ENCODE measurements around the gene REV1.
A peak's percentile ranks its signal among the peaks of the same experiment; 100 is the strongest.

Gene REV1

GRCh38 chr2:99489761-99490622 is at the start of gene REV1:
TSS of gene REV1 (minus strand) at chr2:99490017. CDS start at chr2:99464975, 25,042 bp downstream.
- H3K27ac ChIP-seq (ENCODE audit: low read length): peak within 1 kb of the TSS; percentile 80
- H3K4me3 ChIP-seq (ENCODE audit: low read length in 2 of 2): peak within 1 kb of the TSS; percentile 79 to 92
- H3K9ac ChIP-seq (ENCODE audit: low read length in 2 of 2): peak within 1 kb of the TSS; percentile 86 to 87
- H3K36me3 ChIP-seq (ENCODE audit: control insufficient read depth in 2 of 2, insufficient read depth in 2 of 2, low read length in 2 of 2): no peaks in the 10 kb centered on the region
- H3K4me1 ChIP-seq (ENCODE audit: control insufficient read depth, insufficient read depth, low read length): peaks cover 16% of the 10 kb centered on the region
- no peaks in the 10 kb centered on the region for H3K27me3 ChIP-seq (ENCODE audit: control insufficient read depth in 1 of 2, insufficient read depth in 2 of 2, low read length in 2 of 2)
- H3K9me3 ChIP-seq (ENCODE audit: control insufficient read depth in 2 of 2, low read length in 2 of 2): no peaks in the 10 kb centered on the region

DNA sequence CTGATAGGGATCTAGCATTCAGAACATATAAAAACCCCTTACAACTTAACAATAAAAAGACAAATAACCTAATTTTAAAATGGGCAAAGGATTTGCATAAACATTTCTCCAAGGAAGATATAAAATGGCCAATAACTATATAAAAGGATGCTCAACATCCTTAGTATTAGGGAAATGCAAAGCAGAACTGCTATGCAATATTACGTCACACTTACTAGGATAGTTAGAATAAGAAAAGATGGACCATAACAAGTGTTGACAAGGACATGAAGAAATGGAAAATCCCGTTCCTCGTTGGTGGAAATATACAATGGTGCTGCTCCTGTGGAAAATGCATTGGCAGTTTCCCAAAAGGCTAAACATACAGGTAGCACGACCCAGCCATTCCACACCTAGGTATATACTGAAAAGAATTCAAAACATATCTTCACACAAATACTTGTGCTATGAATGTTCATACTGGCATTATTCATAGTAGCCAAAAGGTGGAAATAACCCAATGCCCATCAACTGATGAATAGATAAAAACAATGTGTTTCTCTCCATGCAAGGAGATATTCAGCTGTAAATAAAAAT is 48.2 kb upstream of the REV1 start:
- no peak overlapping the region for H3K27ac ChIP-seq (ENCODE audit: low read length)
- no peaks in the 10 kb centered on the region for H3K36me3 ChIP-seq (ENCODE audit: control insufficient read depth in 2 of 2, insufficient read depth in 2 of 2, low read length in 2 of 2)
- H3K4me3 ChIP-seq (ENCODE audit: low read length in 2 of 2): no peak overlapping the region
- H3K4me1 ChIP-seq (ENCODE audit: control insufficient read depth, insufficient read depth, low read length): peaks cover 4% of the 10 kb centered on the region
- no peaks in the 10 kb centered on the region for H3K9me3 ChIP-seq (ENCODE audit: control insufficient read depth in 2 of 2, low read length in 2 of 2)
- no peak overlapping the region for H3K9ac ChIP-seq (ENCODE audit: low read length in 2 of 2)
- no peaks in the 10 kb centered on the region for H3K27me3 ChIP-seq (ENCODE audit: control insufficient read depth in 1 of 2, insufficient read depth in 2 of 2, low read length in 2 of 2)

GRCh38 chr2:99524056-99524455 is 34.2 kb upstream of the REV1 start:
- Histone ChIP-seq H3K4me3 (ENCODE audit: low read length in 2 of 2) (no peak overlapping the region), H3K27me3 (ENCODE audit: control insufficient read depth in 1 of 2, insufficient read depth in 2 of 2, low read length in 2 of 2) (no peaks in the 10 kb centered on the region), H3K9ac (ENCODE audit: low read length in 2 of 2) (no peak overlapping the region), H3K27ac (ENCODE audit: low read length) (no peak overlapping the region), H3K36me3 (ENCODE audit: control insufficient read depth in 2 of 2, insufficient read depth in 2 of 2, low read length in 2 of 2) (no peaks in the 10 kb centered on the region), H3K9me3 (ENCODE audit: control insufficient read depth in 2 of 2, low read length in 2 of 2) (no peaks in the 10 kb centered on the region), H3K4me1 (ENCODE audit: control insufficient read depth, insufficient read depth, low read length) (no peaks in the 10 kb centered on the region)

- Histone ChIP-seq H3K27ac (ENCODE audit: low read length) (no peak overlapping the region), H3K4me1 (ENCODE audit: control insufficient read depth, insufficient read depth, low read length) (no peaks in the 10 kb centered on the region), H3K4me3 (ENCODE audit: low read length in 2 of 2) (no peak overlapping the region), H3K9ac (ENCODE audit: low read length in 2 of 2) (no peak overlapping the region), H3K9me3 (ENCODE audit: control insufficient read depth in 2 of 2, low read length in 2 of 2) (no peaks in the 10 kb centered on the region), H3K27me3 (ENCODE audit: control insufficient read depth in 1 of 2, insufficient read depth in 2 of 2, low read length in 2 of 2) (no peaks in the 10 kb centered on the region), H3K36me3 (ENCODE audit: control insufficient read depth in 2 of 2, insufficient read depth in 2 of 2, low read length in 2 of 2) (no peaks in the 10 kb centered on the region)
Measured at GRCh38 chr2:99522157-99522556, 32.3 kb upstream of the REV1 start.

GRCh38 chr2:99520813-99521212 is 31.0 kb upstream of the REV1 start:
- Histone ChIP-seq H3K4me3 (ENCODE audit: low read length in 2 of 2) (no peak overlapping the region), H3K9me3 (ENCODE audit: control insufficient read depth in 2 of 2, low read length in 2 of 2) (no peaks in the 10 kb centered on the region), H3K9ac (ENCODE audit: low read length in 2 of 2) (no peak overlapping the region), H3K27me3 (ENCODE audit: control insufficient read depth in 1 of 2, insufficient read depth in 2 of 2, low read length in 2 of 2) (no peaks in the 10 kb centered on the region), H3K4me1 (ENCODE audit: control insufficient read depth, insufficient read depth, low read length) (no peaks in the 10 kb centered on the region), H3K36me3 (ENCODE audit: control insufficient read depth in 2 of 2, insufficient read depth in 2 of 2, low read length in 2 of 2) (no peaks in the 10 kb centered on the region), H3K27ac (ENCODE audit: low read length) (no peak overlapping the region)

GRCh38 chr2:99520195-99520594 is 30.4 kb upstream of the REV1 start:
- H3K4me3 ChIP-seq (ENCODE audit: low read length in 2 of 2): no peak overlapping the region
- H3K36me3 ChIP-seq (ENCODE audit: control insufficient read depth in 2 of 2, insufficient read depth in 2 of 2, low read length in 2 of 2): no peaks in the 10 kb centered on the region
- H3K4me1 ChIP-seq (ENCODE audit: control insufficient read depth, insufficient read depth, low read length): no peaks in the 10 kb centered on the region
- H3K9ac ChIP-seq (ENCODE audit: low read length in 2 of 2): no peak overlapping the region
- no peaks in the 10 kb centered on the region for H3K9me3 ChIP-seq (ENCODE audit: control insufficient read depth in 2 of 2, low read length in 2 of 2)
- H3K27me3 ChIP-seq (ENCODE audit: control insufficient read depth in 1 of 2, insufficient read depth in 2 of 2, low read length in 2 of 2): no peaks in the 10 kb centered on the region
- no peak overlapping the region for H3K27ac ChIP-seq (ENCODE audit: low read length)

- Histone ChIP-seq H3K27ac (ENCODE audit: low read length) (no peak overlapping the region), H3K27me3 (ENCODE audit: control insufficient read depth in 1 of 2, insufficient read depth in 2 of 2, low read length in 2 of 2) (no peaks in the 10 kb centered on the region), H3K4me3 (ENCODE audit: low read length in 2 of 2) (no peak overlapping the region), H3K4me1 (ENCODE audit: control insufficient read depth, insufficient read depth, low read length) (peaks cover 11% of the 10 kb centered on the region), H3K9me3 (ENCODE audit: control insufficient read depth in 2 of 2, low read length in 2 of 2) (no peaks in the 10 kb centered on the region), H3K36me3 (ENCODE audit: control insufficient read depth in 2 of 2, insufficient read depth in 2 of 2, low read length in 2 of 2) (no peaks in the 10 kb centered on the region), H3K9ac (ENCODE audit: low read length in 2 of 2) (no peak overlapping the region)
Measured at GRCh38 chr2:99514357-99514756, 24.5 kb upstream of the REV1 start.

DNA sequence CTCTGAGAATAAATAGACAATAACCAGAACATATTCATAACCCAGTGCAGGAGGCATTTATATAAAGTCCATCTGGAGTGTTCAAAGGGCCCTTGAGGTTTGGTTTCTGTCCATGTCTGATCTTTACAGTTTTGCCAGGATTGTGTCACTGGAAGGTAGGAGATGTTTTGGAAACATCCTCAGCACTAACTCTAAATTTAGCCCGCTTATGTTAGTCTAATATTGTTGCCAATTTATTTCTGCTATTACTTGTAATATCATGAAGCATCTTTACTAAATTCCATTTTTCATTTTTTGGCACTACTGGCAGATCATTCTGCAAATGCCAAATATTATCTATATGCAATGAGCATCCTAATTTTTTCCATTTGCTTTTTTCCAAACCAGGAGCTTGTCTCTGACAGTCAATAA is 22.4 kb upstream of the REV1 start:
- Histone ChIP-seq H3K4me1 (ENCODE audit: control insufficient read depth, insufficient read depth, low read length) (peaks cover 25% of the 10 kb centered on the region), H3K9ac (ENCODE audit: low read length in 2 of 2) (no peak overlapping the region), H3K4me3 (ENCODE audit: low read length in 2 of 2) (peak overlapping the region in 1 of 2 donors; percentile 33), H3K27ac (ENCODE audit: low read length) (no peak overlapping the region), H3K36me3 (ENCODE audit: control insufficient read depth in 2 of 2, insufficient read depth in 2 of 2, low read length in 2 of 2) (no peaks in the 10 kb centered on the region), H3K9me3 (ENCODE audit: control insufficient read depth in 2 of 2, low read length in 2 of 2) (no peaks in the 10 kb centered on the region), H3K27me3 (ENCODE audit: control insufficient read depth in 1 of 2, insufficient read depth in 2 of 2, low read length in 2 of 2) (no peaks in the 10 kb centered on the region)

- no peak overlapping the region for H3K4me3 ChIP-seq (ENCODE audit: low read length in 2 of 2)
- H3K9ac ChIP-seq (ENCODE audit: low read length in 2 of 2): no peak overlapping the region
- peaks cover 25% of the 10 kb centered on the region for H3K4me1 ChIP-seq (ENCODE audit: control insufficient read depth, insufficient read depth, low read length)
- no peaks in the 10 kb centered on the region for H3K36me3 ChIP-seq (ENCODE audit: control insufficient read depth in 2 of 2, insufficient read depth in 2 of 2, low read length in 2 of 2)
- no peak overlapping the region for H3K27ac ChIP-seq (ENCODE audit: low read length)
- H3K9me3 ChIP-seq (ENCODE audit: control insufficient read depth in 2 of 2, low read length in 2 of 2): no peaks in the 10 kb centered on the region
- no peaks in the 10 kb centered on the region for H3K27me3 ChIP-seq (ENCODE audit: control insufficient read depth in 1 of 2, insufficient read depth in 2 of 2, low read length in 2 of 2)
Measured at GRCh38 chr2:99509387-99509786, 19.6 kb upstream of the REV1 start.

DNA sequence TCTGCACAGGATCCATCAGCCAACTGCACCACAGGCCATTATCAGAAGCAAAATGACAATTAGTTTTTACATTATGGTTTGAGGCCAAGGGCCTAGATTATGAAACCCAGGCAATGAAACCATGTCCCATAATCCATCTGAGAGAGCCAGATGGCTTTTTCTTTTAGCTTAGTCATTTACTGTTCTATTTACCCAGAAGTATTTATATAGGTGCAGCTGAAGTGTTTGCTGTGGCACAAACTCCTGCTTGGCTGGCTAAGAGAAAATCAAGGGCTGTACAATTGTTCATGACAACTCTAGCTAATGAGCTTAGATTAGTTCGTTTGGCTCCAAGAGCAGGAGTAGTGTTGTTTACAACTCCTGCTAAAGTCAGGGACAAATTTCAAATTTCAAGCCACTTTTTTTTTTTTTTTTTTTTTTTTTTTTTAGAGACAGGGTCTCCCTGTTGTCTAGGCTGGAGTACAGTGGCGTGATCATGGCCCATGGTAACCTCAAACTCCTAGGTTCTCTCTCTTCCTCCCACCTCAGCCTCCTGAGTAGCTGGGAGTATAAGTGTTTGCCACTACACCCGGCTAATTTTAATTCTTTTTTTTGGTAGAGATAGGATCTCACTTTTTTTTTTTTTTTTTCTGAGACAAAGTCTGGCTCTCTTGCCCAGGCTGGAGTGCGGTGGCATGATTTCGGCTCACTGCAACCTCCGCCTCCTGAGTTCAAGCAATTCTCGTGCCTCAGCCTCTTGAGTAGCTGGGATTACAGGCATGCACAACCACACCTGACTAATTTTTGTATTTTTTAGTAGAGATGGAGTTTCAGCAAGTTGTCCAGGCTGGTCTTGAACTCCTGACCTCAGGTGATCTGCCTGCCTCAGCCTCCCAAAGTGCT is 18.4 kb upstream of the REV1 start:
- Histone ChIP-seq H3K27ac (ENCODE audit: low read length) (no peak overlapping the region), H3K4me1 (ENCODE audit: control insufficient read depth, insufficient read depth, low read length) (peaks cover 25% of the 10 kb centered on the region), H3K4me3 (ENCODE audit: low read length in 2 of 2) (no peak overlapping the region), H3K36me3 (ENCODE audit: control insufficient read depth in 2 of 2, insufficient read depth in 2 of 2, low read length in 2 of 2) (no peaks in the 10 kb centered on the region), H3K9ac (ENCODE audit: low read length in 2 of 2) (no peak overlapping the region), H3K9me3 (ENCODE audit: control insufficient read depth in 2 of 2, low read length in 2 of 2) (no peaks in the 10 kb centered on the region), H3K27me3 (ENCODE audit: control insufficient read depth in 1 of 2, insufficient read depth in 2 of 2, low read length in 2 of 2) (no peaks in the 10 kb centered on the region)
